Caki2 (cell line): ENCODE measurements around the gene AMPD2. TPM values are rescaled to one million over a fixed set of nuclear protein-coding genes. Genes with fewer than 3 reads are reported as not detected.
"Not testable (repeated sequence)": the region's sequence is repeated elsewhere in the genome, so short reads cannot be mapped to it uniquely, and the experiment has no call there.

Experiments used
- DNase-seq: peaks from one replicate; pipeline ENCODE4 v3.0.0-alpha.2; 2015; ENCODE audit warnings: low read depth
- in situ Hi-C: cut with HindIII; loops from 2 replicates; pipeline ENCODE4 v1.10.0; 2016; ENCODE audit warnings: low sequenced_read_pairs, low pct_unique_long_range_greater_than_20kb, mixed read lengths
- total RNA-seq: library from RNA; depleted of rRNA; stranded (reverse); fragments of >200 nt; shearing (Covaris generic); gene quantifications from 2 replicates; pipeline ENCODE4 v1.2.3, GENCODE V29; 2014; ENCODE audit warnings: low replicate concordance

Gene AMPD2
- total RNA-seq, 1 experiment from 2014 or later, result 131 TPM

DNA sequence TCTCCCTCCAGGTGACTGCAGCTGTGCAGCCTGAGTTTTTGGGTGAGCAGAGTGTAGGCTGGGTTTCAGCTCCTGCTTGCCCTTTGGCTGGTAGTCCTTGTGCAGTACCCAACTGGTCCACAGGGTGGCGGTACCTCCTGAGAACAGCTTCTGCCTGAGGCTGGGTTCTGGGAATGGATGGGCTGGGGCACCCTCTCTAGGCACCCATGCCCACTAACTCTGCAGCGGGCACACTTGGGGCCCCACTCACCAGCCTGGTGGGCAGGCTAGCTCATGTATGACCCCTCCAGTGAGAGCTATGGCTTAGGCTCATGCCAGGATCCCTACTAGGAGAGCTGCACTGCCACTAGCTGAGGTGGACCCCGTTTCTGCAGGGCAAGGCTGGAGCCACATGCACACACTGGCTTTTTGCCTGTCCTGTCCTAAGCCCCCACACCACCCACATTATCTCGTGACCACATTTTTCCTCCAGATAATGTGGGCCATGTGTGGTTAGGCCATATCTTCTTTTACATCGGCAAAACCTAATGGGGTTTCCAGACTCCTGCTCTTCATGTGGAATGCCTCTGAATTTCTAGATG is 20.7 kb downstream of the AMPD2 start:
- in situ Hi-C loops, result no loop called here
- peak; percentile 34 for DNase-seq

- DNase-seq, result no peak
- in situ Hi-C loops, result no loop called here
Observed at GRCh38 chr1:109641078-109641740, 21.6 kb downstream of the AMPD2 start.

DNA sequence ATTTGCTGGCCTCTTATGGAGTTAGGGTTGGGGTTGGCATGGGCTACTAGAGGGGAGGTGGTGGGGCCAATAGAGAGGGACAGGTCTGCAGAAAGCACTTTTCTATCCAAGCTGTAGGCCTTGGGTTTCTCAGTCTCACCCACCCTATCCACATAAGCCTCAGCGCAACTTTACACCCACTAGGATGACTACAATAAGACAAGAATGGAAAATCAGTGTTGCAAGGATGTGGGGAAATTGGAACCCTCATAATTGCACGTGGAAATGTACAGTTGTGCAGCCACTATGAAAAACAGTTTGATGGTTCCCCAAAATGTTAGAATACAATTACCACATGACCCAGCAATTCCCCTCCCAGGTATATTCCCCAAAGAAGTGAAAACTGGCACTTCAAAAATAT is 22.2 kb downstream of the AMPD2 start:
- in situ Hi-C loops, result no loop called here
- no peak for DNase-seq

GRCh38 chr1:109642626-109643025 is 23.0 kb downstream of the AMPD2 start:
- in situ Hi-C loops, result no loop called here
- no peak for DNase-seq

- in situ Hi-C loops, result no loop called here
- no peak for DNase-seq
Observed at GRCh38 chr1:109643385-109644230, 24.0 kb downstream of the AMPD2 start.

- in situ Hi-C loops, result no loop called here
- no peak for DNase-seq
Observed at GRCh38 chr1:109644670-109645069, 25.0 kb downstream of the AMPD2 start.

DNA sequence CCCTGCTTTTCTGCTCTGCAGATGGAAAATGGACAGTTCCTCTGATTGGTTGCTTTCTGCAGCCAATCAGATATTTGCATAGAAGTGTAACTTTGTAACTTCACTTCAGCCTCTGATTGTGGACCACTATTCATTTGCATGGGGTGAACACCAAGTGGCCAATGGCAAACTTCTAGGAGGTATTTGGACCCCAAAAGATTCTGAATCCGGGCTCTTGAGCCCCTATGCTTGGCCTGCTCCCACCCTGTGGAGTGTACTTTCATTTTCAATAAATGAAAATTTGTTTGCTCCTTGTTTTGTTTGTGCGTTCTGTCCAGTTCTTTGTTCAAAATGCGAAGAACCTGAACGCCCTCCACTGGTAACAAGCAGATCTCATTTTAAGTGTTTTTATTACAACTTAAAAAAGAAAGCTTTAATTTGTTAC is 29.9 kb downstream of the AMPD2 start:
- DNase-seq, result peak; percentile 23
- in situ Hi-C loops, result no loop called here

- DNase-seq, result no peak
- in situ Hi-C loops, result no loop called here
Observed at GRCh38 chr1:109650609-109651008, 31.0 kb downstream of the AMPD2 start.

DNA sequence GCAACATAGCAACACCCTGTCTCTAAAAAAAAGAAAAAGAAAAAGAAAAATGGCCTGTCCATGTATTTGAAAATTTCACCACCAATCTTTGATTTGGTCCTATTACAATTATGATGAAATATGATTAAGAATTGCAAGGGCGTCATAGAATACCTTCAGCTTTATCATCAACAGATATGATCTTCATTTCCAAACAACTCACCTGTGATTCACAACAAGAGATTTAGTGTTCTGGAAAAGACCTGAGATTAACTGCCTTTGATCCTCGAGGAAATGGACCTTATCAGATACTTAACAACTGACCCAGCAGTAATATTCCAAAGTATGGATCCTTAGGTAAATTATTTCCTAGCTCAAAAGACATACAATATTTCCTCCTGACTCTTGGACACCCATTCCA is 32.8 kb downstream of the AMPD2 start:
- in situ Hi-C loops, result no loop called here
- DNase-seq, result no peak

DNA sequence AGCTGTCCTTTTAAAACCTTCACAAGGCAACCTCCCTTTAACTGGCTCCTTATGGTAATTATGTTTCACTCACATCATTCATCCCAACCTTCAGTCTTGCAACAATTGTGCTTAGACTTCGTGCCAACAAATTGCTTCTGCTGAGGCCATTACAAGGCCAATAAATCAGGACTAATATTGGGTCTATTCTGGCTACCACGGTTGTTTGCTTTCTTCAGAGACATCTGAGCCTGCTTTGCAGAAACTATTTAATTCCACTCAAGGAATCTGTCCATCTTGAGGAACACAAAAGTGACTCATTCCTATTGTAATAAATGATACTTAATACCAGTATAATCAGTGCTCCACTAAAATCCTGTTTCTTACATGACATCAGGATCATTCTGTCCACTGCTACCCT is 33.7 kb downstream of the AMPD2 start:
- in situ Hi-C loops, result no loop called here
- no peak for DNase-seq

DNA sequence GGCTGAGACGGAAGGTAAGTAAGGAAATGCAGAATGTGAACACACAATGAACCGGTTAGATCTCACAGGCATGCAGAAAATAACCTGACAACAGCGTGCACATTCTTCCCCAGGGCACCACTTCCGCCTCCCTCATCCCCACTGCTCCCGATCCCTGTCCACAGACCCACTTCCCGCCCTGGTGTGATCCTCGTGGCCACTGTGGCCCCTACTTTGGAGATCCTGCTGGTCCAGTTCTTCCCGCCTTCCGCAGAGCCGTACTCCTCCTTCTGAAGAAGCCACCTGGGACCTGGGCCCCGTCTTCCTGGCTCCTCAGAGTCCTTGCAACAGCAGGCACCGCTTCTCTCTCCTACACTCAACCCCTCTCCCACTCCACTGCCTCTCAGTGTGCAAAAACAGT is 34.9 kb downstream of the AMPD2 start:
- no peak for DNase-seq
- in situ Hi-C loops, result no loop called here

GRCh38 chr1:109655615-109656519 is 36.2 kb downstream of the AMPD2 start, which contains the start of gene GSTM4:
Gene GSTM4 (plus strand): TSS chr1:109656099. CDS start chr1:109656390, 291 bp downstream.
- DNase-seq, result peak; percentile 68
- in situ Hi-C loops, result no loop called here

DNA sequence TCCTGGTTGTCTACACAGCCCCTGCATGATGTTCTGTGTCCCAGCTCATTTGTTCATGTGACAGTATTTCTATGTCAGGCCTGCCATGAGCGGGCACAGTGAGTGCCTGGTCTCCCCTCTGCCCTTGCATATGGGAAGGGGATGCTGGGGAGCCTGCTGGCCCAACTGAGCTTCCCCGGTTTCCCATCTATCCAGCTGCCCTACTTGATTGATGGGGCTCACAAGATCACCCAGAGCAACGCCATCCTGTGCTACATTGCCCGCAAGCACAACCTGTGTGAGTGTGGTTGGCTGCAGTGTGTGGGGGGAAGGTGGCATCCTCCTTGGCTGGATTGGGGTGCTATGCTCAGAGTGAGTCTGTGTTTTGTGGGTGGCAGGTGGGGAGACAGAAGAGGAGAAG is 37.8 kb downstream of the AMPD2 start:
- in situ Hi-C loops, result no loop called here
- DNase-seq, result no peak

DNA sequence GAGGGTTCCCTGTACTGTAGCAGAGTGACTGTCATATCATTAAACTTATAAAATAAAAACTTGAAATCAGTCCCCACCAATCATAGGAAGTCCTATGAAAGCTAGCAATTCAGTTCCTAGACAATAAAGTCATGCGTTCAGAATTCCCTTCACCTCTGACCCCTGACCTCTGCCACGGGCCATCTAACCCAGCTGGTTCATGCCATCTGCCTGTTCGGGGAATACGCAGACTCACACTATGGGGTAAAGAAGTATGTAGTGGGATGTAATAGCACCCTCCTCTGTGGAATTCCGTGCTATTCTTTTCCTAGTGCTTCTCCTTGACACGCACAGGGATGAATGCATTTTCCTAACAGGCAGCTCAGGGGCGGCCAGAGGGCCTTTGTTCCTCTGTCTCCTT is 38.3 kb downstream of the AMPD2 start:
- in situ Hi-C loops, result no loop called here
- DNase-seq, result no peak

DNA sequence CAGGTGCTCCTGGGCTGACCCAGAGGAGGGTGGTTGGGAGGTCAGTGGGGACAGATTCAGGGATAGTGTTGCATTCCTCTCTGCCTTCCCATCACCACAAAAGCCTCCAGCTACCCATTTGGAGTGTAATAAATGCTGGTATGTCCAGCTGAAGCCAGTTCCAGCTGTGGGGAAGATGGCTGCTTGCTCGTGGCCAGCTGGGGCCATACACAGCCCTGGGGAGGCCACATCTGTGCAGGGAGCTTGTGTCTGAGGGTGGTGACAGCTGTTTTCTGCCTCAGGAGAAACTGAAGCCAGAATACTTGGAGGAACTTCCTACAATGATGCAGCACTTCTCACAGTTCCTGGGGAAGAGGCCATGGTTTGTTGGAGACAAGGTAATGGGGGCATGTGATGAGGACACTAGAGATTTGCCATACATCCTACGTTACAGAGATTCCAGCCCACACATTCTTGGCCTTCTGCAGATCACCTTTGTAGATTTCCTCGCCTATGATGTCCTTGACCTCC is 39.0 kb downstream of the AMPD2 start:
- in situ Hi-C loops, result no loop called here
- DNase-seq, result peak; percentile 6

GRCh38 chr1:109659145-109659544 is 39.5 kb downstream of the AMPD2 start:
- in situ Hi-C loops, result no loop called here
- peak; percentile 8 for DNase-seq

DNA sequence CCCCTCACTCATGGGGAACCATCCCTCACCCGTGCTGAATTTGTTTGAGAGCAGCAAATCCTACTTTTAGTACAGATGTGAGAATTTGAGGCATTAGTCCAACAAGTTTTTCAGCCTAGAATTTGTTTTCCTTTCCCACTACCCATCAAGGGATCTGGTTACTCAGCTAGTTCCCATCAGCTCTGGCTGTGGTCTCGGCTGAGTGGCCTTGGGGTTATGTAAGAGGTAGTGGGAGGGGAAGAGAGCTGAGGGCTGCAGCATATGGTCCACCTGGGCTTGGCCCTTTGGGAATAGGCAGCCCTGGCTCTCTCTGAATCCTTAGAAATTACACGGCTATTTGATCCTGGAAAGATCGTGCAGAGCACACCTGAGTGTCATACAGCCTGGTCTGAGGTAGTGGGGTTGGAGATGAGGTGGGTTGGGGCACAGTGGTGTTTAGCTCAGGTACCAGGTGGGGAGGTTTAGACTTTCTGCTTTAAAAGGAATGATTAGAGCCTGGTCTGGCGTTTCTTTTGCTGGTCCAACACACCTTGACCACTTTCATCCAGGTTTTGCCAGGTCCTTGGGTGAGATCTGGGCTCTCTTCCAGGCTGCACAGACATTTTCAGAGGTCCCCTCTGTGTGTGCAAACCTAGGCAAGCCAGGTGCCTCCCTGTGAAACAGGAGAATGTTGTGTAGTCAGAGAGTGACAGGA is 40.5 kb downstream of the AMPD2 start:
- in situ Hi-C loops, result no loop called here
- peak; percentile 23 for DNase-seq

GRCh38 chr1:109660691-109661026 is 41.0 kb downstream of the AMPD2 start:
- in situ Hi-C loops, DNase-seq: not testable (repeated sequence)
